Activated CD8-positive, alpha-beta T cell treated with anti-CD3 and anti-CD28 coated beads for 36 hours (primary cell): ENCODE measurements around the gene GPR108. TPM values are rescaled to one million over a fixed set of nuclear protein-coding genes. Genes with fewer than 3 reads are reported as not detected.

ENCODE experiments used
- ATAC-seq: fragments of 200-7000 bp; cut with Tn5 transposase; one replicate; pipeline ENCODE4 v1.10.0; 2021; ENCODE audit warnings: mild to moderate bottlenecking, moderate library complexity
- CTCF ChIA-PET: fragments of 350-600 bp; sonication (Branson Sonifier 250); formaldehyde crosslinking; loops from one replicate; lab custom pipeline; 2021; ENCODE audit warnings: antibody characterized with exemption; lab: Charles Lee
- POLR2A ChIA-PET: fragments of 350-600 bp; sonication (Branson Sonifier 250); formaldehyde crosslinking; loops from one replicate; lab custom pipeline; 2021; ENCODE audit warnings: antibody characterized with exemption; lab: Charles Lee
- DNase-seq: peaks from one replicate; pipeline ENCODE4 v3.0.0-alpha.2; 2020
- H3K27ac Mint-ChIP-seq: one replicate; pipeline ENCODE4 v1.8.0; 2021; ENCODE audit warnings: mild to moderate bottlenecking, mixed read lengths
- H3K27me3 Mint-ChIP-seq: one replicate; pipeline ENCODE4 v1.8.0; 2021; ENCODE audit warnings: mixed read lengths
- H3K36me3 Mint-ChIP-seq: one replicate; pipeline ENCODE4 v1.8.0; 2021; ENCODE audit warnings: low read depth, mixed read lengths
- H3K4me1 Mint-ChIP-seq: one replicate; pipeline ENCODE4 v1.8.0; 2021; ENCODE audit warnings: low read depth, mixed read lengths
- H3K4me3 Mint-ChIP-seq: one replicate; pipeline ENCODE4 v1.8.0; 2021; ENCODE audit warnings: mild to moderate bottlenecking, moderate library complexity, mixed read lengths
- H3K9me3 Mint-ChIP-seq: one replicate; pipeline ENCODE4 v1.8.0; 2021; ENCODE audit warnings: mixed read lengths
- intact Hi-C: fragments of 100-400 bp; cut with micrococcal nuclease; formaldehyde crosslinking; loops from one replicate; pipeline ENCODE4 v1.10.0; 2022
- total RNA-seq, 2 experiments: library from RNA; stranded (reverse); gene quantifications; one replicate each; pipeline ENCODE4 v1.2.3, GENCODE V29; 2021
- TF ChIP-seq, protein P1 (sequence below): fragments of 200-600 bp; IDR thresholded peaks from one replicate; pipeline ENCODE4 v1.8.0; 2022; ENCODE audit warnings: antibody characterized with exemption, mild to moderate bottlenecking

GPR108 gene
- total RNA-seq, 2 experiments from 2014 or later = 58.2 to 64.8 TPM

DNA sequence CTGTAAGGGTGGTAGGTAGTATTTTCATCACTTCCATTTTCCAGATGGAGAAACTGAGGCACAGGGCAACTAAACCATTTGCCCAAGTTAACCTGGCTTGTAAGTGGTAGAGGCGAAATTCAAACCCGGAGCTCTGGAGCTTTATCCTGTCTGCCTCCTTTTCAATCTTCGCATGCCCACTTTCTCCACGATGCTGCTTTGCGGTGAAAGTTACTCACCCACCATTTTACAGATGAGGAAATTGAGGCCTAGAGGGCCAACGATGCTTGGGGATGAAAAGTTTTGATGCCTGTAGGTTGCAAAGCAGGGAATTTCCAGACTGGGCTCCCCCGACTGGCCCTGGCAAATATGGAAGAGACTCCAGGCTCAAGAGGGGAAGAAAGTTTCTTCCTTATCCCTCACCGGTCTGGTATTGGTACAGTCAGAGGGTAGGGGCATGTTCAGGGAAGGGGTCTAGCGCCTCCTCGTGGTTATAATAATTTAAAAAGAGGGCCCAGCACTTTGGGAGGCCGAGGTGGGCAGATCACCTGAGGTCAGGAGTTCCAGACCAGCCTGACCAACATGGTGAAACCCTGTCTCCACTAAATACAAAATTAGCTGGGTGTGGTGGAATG lies 31.7 kb upstream of the GPR108 start:
- no peak overlapping the region for H3K4me3 Mint-ChIP-seq
- no peaks in the 10 kb centered on the region for H3K27me3 Mint-ChIP-seq
- ChIA-PET POLR2A (interaction anchor here (1.1 to 1.4 kb wide), 5 partner anchors 13 to 31 kb away, joined by 4 to 5 read pairs (median 5); partner anchors contain the start of gene GPR108), CTCF (interaction anchor here (0.9 to 3.0 kb wide), 6 partner anchors 12 to 94 kb away, joined by 3 to 19 read pairs (median 6); partner anchors contain the start of gene GPR108)
- intact Hi-C loops = loop anchor here (5.0 to 10.0 kb wide), 2 partner anchors 33 to 96 kb away; no protein-coding TSS in a partner anchor
- DNase-seq = no peak
- peaks cover 40% of the 10 kb centered on the region for H3K4me1 Mint-ChIP-seq
- peaks cover 6% of the 10 kb centered on the region for H3K36me3 Mint-ChIP-seq
- TF ChIP-seq, protein P1, sequence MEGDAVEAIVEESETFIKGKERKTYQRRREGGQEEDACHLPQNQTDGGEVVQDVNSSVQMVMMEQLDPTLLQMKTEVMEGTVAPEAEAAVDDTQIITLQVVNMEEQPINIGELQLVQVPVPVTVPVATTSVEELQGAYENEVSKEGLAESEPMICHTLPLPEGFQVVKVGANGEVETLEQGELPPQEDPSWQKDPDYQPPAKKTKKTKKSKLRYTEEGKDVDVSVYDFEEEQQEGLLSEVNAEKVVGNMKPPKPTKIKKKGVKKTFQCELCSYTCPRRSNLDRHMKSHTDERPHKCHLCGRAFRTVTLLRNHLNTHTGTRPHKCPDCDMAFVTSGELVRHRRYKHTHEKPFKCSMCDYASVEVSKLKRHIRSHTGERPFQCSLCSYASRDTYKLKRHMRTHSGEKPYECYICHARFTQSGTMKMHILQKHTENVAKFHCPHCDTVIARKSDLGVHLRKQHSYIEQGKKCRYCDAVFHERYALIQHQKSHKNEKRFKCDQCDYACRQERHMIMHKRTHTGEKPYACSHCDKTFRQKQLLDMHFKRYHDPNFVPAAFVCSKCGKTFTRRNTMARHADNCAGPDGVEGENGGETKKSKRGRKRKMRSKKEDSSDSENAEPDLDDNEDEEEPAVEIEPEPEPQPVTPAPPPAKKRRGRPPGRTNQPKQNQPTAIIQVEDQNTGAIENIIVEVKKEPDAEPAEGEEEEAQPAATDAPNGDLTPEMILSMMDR = peak; percentile 61
- no peak for ATAC-seq
- peaks cover 3% of the 10 kb centered on the region for H3K9me3 Mint-ChIP-seq
- peak overlapping the region; percentile 69 for H3K27ac Mint-ChIP-seq

DNA sequence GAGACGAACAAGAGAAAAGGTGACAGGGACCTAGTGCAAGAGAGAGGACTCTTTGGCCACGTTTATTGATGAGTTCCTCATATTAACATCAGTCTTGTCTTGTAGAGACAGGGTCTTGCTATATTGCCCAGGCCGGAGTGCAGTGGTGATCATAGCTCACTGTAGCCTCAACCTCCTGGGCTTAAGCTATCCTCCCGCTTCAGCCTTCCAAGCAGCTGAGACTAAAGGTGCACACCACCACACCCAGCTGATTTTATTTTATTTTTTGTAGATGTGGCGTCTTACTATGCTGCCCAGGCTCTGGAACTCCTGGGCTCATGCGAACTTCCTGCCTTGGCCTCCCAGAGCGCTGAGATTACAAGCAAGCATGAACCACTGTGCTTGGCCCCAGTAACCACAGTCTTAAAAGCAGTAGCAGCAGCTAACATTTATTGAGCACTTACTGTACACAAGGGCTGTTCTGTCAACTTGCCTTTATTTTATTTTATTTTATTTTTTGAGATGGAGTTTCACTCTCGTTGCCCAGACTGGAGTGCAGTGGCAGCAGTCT lies 30.9 kb upstream of the GPR108 start:
- Mint-ChIP-seq H3K9me3 (no peaks in the 10 kb centered on the region), H3K4me3 (peak overlapping the region; percentile 93), H3K36me3 (peaks cover under 1% of the 10 kb centered on the region), H3K27ac (peak overlapping the region; percentile 94), H3K27me3 (no peaks in the 10 kb centered on the region), H3K4me1 (peaks cover 35% of the 10 kb centered on the region)
- TF ChIP-seq, protein P1 = no peak
- ATAC-seq (no peak), DNase-seq (peak; percentile 33)
- CTCF ChIA-PET = interaction anchor here (0.9 to 3.0 kb wide), 5 partner anchors 13 to 95 kb away, joined by 3 to 19 read pairs (median 4); partner anchors contain the start of gene GPR108
- intact Hi-C loops = loop anchor here (5.0 to 10.0 kb wide), 2 partner anchors 34 to 96 kb away; no protein-coding TSS in a partner anchor
- POLR2A ChIA-PET = interaction anchor here (0.9 to 1.5 kb wide), 6 partner anchors 10 to 94 kb away, joined by 3 to 7 read pairs (median 4); no protein-coding TSS in a partner anchor

DNA sequence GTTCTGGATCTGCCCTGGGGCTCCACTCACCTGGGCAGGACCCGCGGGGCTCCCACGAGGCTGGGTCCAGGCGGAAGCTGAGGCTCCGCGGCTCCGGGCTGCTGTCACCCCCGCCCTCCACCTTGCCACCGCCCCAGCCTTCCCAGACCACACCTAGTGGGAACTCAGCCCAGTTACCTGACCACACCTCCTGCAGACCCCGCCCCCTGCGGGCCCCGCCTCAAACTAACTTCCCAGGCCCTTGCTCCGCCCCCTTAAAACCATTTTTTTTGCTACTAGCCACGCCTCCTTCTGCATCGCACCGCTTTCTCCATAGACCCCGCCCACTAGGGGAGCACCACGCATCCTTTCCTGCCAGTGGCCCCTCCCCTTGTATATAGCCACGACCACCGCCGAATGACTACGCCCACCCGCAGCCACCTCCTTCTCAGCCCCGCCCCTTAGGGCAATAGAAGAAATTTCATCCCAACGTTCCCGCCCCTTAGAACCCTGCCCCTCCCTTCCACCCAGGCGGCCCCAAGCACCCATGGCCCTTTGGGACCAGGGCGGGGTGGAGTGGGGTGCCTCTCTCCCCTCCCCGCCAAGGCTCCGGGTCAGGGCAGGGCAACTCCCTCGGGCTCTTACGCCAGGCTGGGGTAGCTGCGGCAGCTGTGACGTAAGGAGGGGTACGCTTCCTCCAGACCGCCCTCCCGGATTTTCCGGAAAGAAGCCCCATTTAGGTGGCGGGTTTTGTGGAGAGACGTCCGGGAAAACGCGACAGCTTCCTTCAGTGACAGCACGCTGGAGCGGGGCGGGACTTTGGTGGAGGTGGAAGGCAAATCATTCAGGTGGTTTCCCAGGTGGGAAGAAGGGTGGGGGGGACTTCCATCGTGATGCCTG lies 30.2 kb upstream of the GPR108 start, which contains the start of gene SH2D3A:
SH2D3A (minus strand) TSS at position 79 of the 879 bp plus-strand sequence. CDS start 3,687 bp downstream, outside the sequence.
- ChIA-PET POLR2A (interaction anchor here (0.8 to 1.5 kb wide), 8 partner anchors 8 to 95 kb away, joined by 3 to 7 read pairs (median 3); no protein-coding TSS in a partner anchor), CTCF (interaction anchor here (1.5 to 3.0 kb wide), 5 partner anchors 25 to 96 kb away, joined by 3 to 19 read pairs (median 4); partner anchors contain the start of gene GPR108)
- TF ChIP-seq, protein P1 = no peak
- Mint-ChIP-seq H3K27me3 (no peaks in the 10 kb centered on the region), H3K9me3 (no peaks in the 10 kb centered on the region), H3K27ac (peak within 1 kb of the TSS; percentile 94), H3K36me3 (no peaks in the 10 kb centered on the region), H3K4me1 (peaks cover 35% of the 10 kb centered on the region), H3K4me3 (peak within 1 kb of the TSS; percentile 93)
- peak; percentile 78 for ATAC-seq
- peak; percentile 98 for DNase-seq
- intact Hi-C loops = loop anchor here (2.0 to 10.0 kb wide), 3 partner anchors 31 to 97 kb away; partner anchors contain the start of gene GPR108

DNA sequence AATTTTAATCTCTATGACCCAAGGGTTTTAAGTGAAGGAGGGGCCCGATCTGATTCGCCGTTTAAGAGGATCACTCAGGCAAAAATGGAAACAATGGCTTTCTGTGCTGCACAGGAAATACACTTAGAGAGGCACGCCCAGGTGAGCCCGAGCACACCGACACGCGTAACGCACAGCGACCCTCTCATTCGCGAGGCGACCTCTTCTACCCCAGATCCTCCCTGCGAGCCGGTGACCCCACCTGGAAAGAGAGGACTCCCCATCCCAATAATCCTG lies 29.6 kb upstream of the GPR108 start:
- Mint-ChIP-seq H3K4me3 (peak overlapping the region; percentile 93), H3K9me3 (no peaks in the 10 kb centered on the region), H3K36me3 (no peaks in the 10 kb centered on the region), H3K27me3 (no peaks in the 10 kb centered on the region), H3K27ac (peak overlapping the region; percentile 94), H3K4me1 (peaks cover 32% of the 10 kb centered on the region)
- ATAC-seq = peak; percentile 24
- peak; percentile 69 for DNase-seq
- TF ChIP-seq, protein P1 = no peak
- CTCF ChIA-PET = interaction anchor here (1.5 kb wide), 1 partner anchor 24 kb away, joined by 3 read pairs; no protein-coding TSS in a partner anchor
- POLR2A ChIA-PET = interaction anchor here (0.8 to 1.5 kb wide), 3 partner anchors 8 to 96 kb away, joined by 3 to 7 read pairs (median 3); no protein-coding TSS in a partner anchor
- intact Hi-C loops = loop anchor here (2.0 to 10.0 kb wide), 3 partner anchors 30 to 98 kb away; partner anchors contain the start of gene GPR108
